ENCODE results near the gene PRTG. TPM values are rescaled to one million over a fixed set of nuclear protein-coding genes. Genes with fewer than 3 reads are reported as not detected.
"Not testable (repeated sequence)": the region's sequence is repeated elsewhere in the genome, so short reads cannot be mapped to it uniquely, and the experiment has no call there.

The PRTG gene
- total RNA-seq, 1 experiment from 2014 or later: 2.8 TPM

- H3K27ac ChIP-seq: no peak overlapping the region
- peak in 1 of 2 experiments; percentile 36 for DNase-seq (ENCODE audit: low read depth in 1 of 2, low spot score in 2 of 2)
- no peak overlapping the region for H3K4me3 ChIP-seq
- no peaks in the 10 kb centered on the region for H3K9me3 ChIP-seq (replicated peaks)
- H3K4me1 ChIP-seq (replicated peaks): peaks cover 6% of the 10 kb centered on the region
- no peaks in the 10 kb centered on the region for H3K36me3 ChIP-seq
- H3K27me3 ChIP-seq (replicated peaks): no peaks in the 10 kb centered on the region
Measured at GRCh38 chr15:55627730-55628368, 115.1 kb downstream of the PRTG start.

GRCh38 chr15:55619783-55620182 lies 123.2 kb downstream of the PRTG start:
- no peak for DNase-seq (ENCODE audit: low read depth in 1 of 2, low spot score in 2 of 2)

GRCh38 chr15:55618387-55618786 lies 124.6 kb downstream of the PRTG start:
- H3K27ac ChIP-seq: no peak overlapping the region
- no peaks in the 10 kb centered on the region for H3K36me3 ChIP-seq
- no peaks in the 10 kb centered on the region for H3K9me3 ChIP-seq (replicated peaks)
- H3K27me3 ChIP-seq (replicated peaks): no peaks in the 10 kb centered on the region
- no peak overlapping the region for H3K4me3 ChIP-seq
- no peaks in the 10 kb centered on the region for H3K4me1 ChIP-seq (replicated peaks)
- no peak for DNase-seq (ENCODE audit: low read depth in 1 of 2, low spot score in 2 of 2)

More at GRCh38 chr15:55619783-55620182, 123.2 kb downstream of the PRTG start:
- Histone ChIP-seq H3K9me3 (replicated peaks) (no peaks in the 10 kb centered on the region), H3K27ac (no peak overlapping the region), H3K4me3 (no peak overlapping the region), H3K4me1 (replicated peaks) (no peaks in the 10 kb centered on the region), H3K27me3 (replicated peaks) (no peaks in the 10 kb centered on the region), H3K36me3 (no peaks in the 10 kb centered on the region)

GRCh38 chr15:55615445-55615844 lies 127.5 kb downstream of the PRTG start:
- Histone ChIP-seq H3K4me3 (no peak overlapping the region), H3K4me1 (replicated peaks) (no peaks in the 10 kb centered on the region), H3K27ac (no peak overlapping the region)

GRCh38 chr15:55613727-55614126 lies 129.2 kb downstream of the PRTG start:
- no peak for DNase-seq (ENCODE audit: low read depth in 1 of 2, low spot score in 2 of 2)
- Histone ChIP-seq H3K27ac (no peak overlapping the region), H3K4me1 (replicated peaks) (no peaks in the 10 kb centered on the region), H3K9me3 (replicated peaks) (no peaks in the 10 kb centered on the region), H3K4me3 (no peak overlapping the region), H3K27me3 (replicated peaks) (no peaks in the 10 kb centered on the region), H3K36me3 (no peaks in the 10 kb centered on the region)

More at GRCh38 chr15:55615445-55615844, 127.5 kb downstream of the PRTG start:
- Histone ChIP-seq H3K9me3 (replicated peaks) (no peaks in the 10 kb centered on the region), H3K36me3 (no peaks in the 10 kb centered on the region), H3K27me3 (replicated peaks) (no peaks in the 10 kb centered on the region)
- DNase-seq (ENCODE audit: low read depth in 1 of 2, low spot score in 2 of 2): no peak

GRCh38 chr15:55606214-55606613 lies 136.7 kb downstream of the PRTG start:
- H3K9me3 ChIP-seq (replicated peaks): no peaks in the 10 kb centered on the region
- no peaks in the 10 kb centered on the region for H3K4me1 ChIP-seq (replicated peaks)
- no peak overlapping the region for H3K4me3 ChIP-seq
- no peaks in the 10 kb centered on the region for H3K36me3 ChIP-seq
- no peak for DNase-seq (ENCODE audit: low read depth in 1 of 2, low spot score in 2 of 2)
- H3K27ac ChIP-seq: no peak overlapping the region
- H3K27me3 ChIP-seq (replicated peaks): no peaks in the 10 kb centered on the region

- H3K9me3 ChIP-seq (replicated peaks): no peaks in the 10 kb centered on the region
- DNase-seq (ENCODE audit: low read depth in 1 of 2, low spot score in 2 of 2): no peak
- no peaks in the 10 kb centered on the region for H3K36me3 ChIP-seq
- no peak overlapping the region for H3K4me3 ChIP-seq
- H3K27me3 ChIP-seq (replicated peaks): no peaks in the 10 kb centered on the region
- H3K4me1 ChIP-seq (replicated peaks): no peaks in the 10 kb centered on the region
- H3K27ac ChIP-seq: no peak overlapping the region
Measured at GRCh38 chr15:55601374-55601773, 141.6 kb downstream of the PRTG start.

- H3K4me1 ChIP-seq (replicated peaks): no peaks in the 10 kb centered on the region
- DNase-seq (ENCODE audit: low read depth in 1 of 2, low spot score in 2 of 2): no peak
- no peaks in the 10 kb centered on the region for H3K36me3 ChIP-seq
- no peak overlapping the region for H3K4me3 ChIP-seq
- no peaks in the 10 kb centered on the region for H3K9me3 ChIP-seq (replicated peaks)
- H3K27ac ChIP-seq: no peak overlapping the region
- H3K27me3 ChIP-seq (replicated peaks): no peaks in the 10 kb centered on the region
Measured at GRCh38 chr15:55599439-55599838, 143.5 kb downstream of the PRTG start.

- not testable (repeated sequence) for H3K27me3 ChIP-seq (replicated peaks); H3K4me3 ChIP-seq; H3K4me1 ChIP-seq (replicated peaks); DNase-seq (ENCODE audit: low read depth in 1 of 2, low spot score in 2 of 2); H3K27ac ChIP-seq; H3K9me3 ChIP-seq (replicated peaks); H3K36me3 ChIP-seq
Measured at GRCh38 chr15:55593019-55593418, 149.9 kb downstream of the PRTG start.

- H3K4me1 ChIP-seq (replicated peaks): peaks cover 5% of the 10 kb centered on the region
- H3K27ac ChIP-seq: no peak overlapping the region
- H3K9me3 ChIP-seq (replicated peaks): no peaks in the 10 kb centered on the region
- no peak for DNase-seq (ENCODE audit: low read depth in 1 of 2, low spot score in 2 of 2)
- no peak overlapping the region for H3K4me3 ChIP-seq
- no peaks in the 10 kb centered on the region for H3K27me3 ChIP-seq (replicated peaks)
- H3K36me3 ChIP-seq: no peaks in the 10 kb centered on the region
Measured at GRCh38 chr15:55590788-55591187, 152.2 kb downstream of the PRTG start.

GRCh38 chr15:55589287-55589686 lies 153.7 kb downstream of the PRTG start:
- no peaks in the 10 kb centered on the region for H3K36me3 ChIP-seq
- H3K27ac ChIP-seq: no peak overlapping the region
- no peaks in the 10 kb centered on the region for H3K27me3 ChIP-seq (replicated peaks)
- no peaks in the 10 kb centered on the region for H3K9me3 ChIP-seq (replicated peaks)
- H3K4me1 ChIP-seq (replicated peaks): peaks cover 5% of the 10 kb centered on the region
- no peak for DNase-seq (ENCODE audit: low read depth in 1 of 2, low spot score in 2 of 2)
- H3K4me3 ChIP-seq: no peak overlapping the region

GRCh38 chr15:55588815-55589115 lies 154.2 kb downstream of the PRTG start:
- no peak for DNase-seq (ENCODE audit: low read depth in 1 of 2, low spot score in 2 of 2)
- H3K27ac ChIP-seq: peak overlapping the region; percentile 61
- H3K4me1 ChIP-seq (replicated peaks): peaks cover 5% of the 10 kb centered on the region
- H3K9me3 ChIP-seq (replicated peaks): no peaks in the 10 kb centered on the region
- H3K36me3 ChIP-seq: no peaks in the 10 kb centered on the region
- peak overlapping the region; percentile 80 for H3K4me3 ChIP-seq
- no peaks in the 10 kb centered on the region for H3K27me3 ChIP-seq (replicated peaks)

GRCh38 chr15:55588070-55588814 lies 154.7 kb downstream of the PRTG start, which contains the start of gene PYGO1:
Gene PYGO1, minus strand, starts transcription at chr15:55588345. Its CDS starts 462 bp downstream, at chr15:55587883.
- Histone ChIP-seq H3K36me3 (no peaks in the 10 kb centered on the region), H3K27me3 (replicated peaks) (no peaks in the 10 kb centered on the region), H3K4me3 (peak within 1 kb of the TSS; percentile 80), H3K9me3 (replicated peaks) (no peaks in the 10 kb centered on the region), H3K27ac (peak within 1 kb of the TSS; percentile 64), H3K4me1 (replicated peaks) (peaks cover 5% of the 10 kb centered on the region)
- DNase-seq (ENCODE audit: low read depth in 1 of 2, low spot score in 2 of 2): peak; percentile 72

- no peaks in the 10 kb centered on the region for H3K27me3 ChIP-seq (replicated peaks)
- H3K4me3 ChIP-seq: peak overlapping the region; percentile 80
- H3K9me3 ChIP-seq (replicated peaks): no peaks in the 10 kb centered on the region
- peaks cover 5% of the 10 kb centered on the region for H3K4me1 ChIP-seq (replicated peaks)
- no peaks in the 10 kb centered on the region for H3K36me3 ChIP-seq
- H3K27ac ChIP-seq: peak overlapping the region; percentile 64
- peak; percentile 57 for DNase-seq (ENCODE audit: low read depth in 1 of 2, low spot score in 2 of 2)
Measured at GRCh38 chr15:55587321-55588069, 155.5 kb downstream of the PRTG start.

All from SJSA1 (cell line).